GM23338 (cell line): ENCODE measurements around the gene DNAI7. TPM values are rescaled to one million over a fixed set of nuclear protein-coding genes. Genes with fewer than 3 reads are reported as not detected.

Experiments used
- ATAC-seq: fragments of 200-7000 bp; cut with Tn5 transposase; 3 replicates; pipeline ENCODE4 v1.9.1; 2020
- DNase-seq: peaks from one replicate; pipeline ENCODE4 v3.0.0-alpha.2; 2015; ENCODE audit warnings: low spot score
- H2AFZ ChIP-seq: fragments of 200-600 bp; sonication (generic); 2 replicates; pipeline ENCODE4 v1.8.0; 2016; ENCODE audit warnings: antibody characterized with exemption, mild to moderate bottlenecking, moderate library complexity
- H3F3A ChIP-seq: fragments of 200-600 bp; sonication (generic); replicated peaks from 2 replicates; pipeline ENCODE4 v1.8.0; 2017; ENCODE audit warnings: antibody characterized with exemption, mixed run types, low read depth
- H3K27ac ChIP-seq: fragments of 200-600 bp; sonication (generic); 2 replicates; pipeline ENCODE4 v1.6.1; 2016; ENCODE audit warnings: low read depth
- H3K27me3 ChIP-seq: fragments of 200-600 bp; sonication (generic); 2 replicates; pipeline ENCODE4 v1.8.0; 2016; ENCODE audit warnings: mild to moderate bottlenecking, mixed run types, moderate library complexity; ENCODE audit not compliant: insufficient read depth
- H3K36me3 ChIP-seq: fragments of 200-600 bp; sonication (generic); 2 replicates; pipeline ENCODE4 v1.8.0; 2016; ENCODE audit warnings: mild to moderate bottlenecking; ENCODE audit not compliant: insufficient read depth
- H3K4me1 ChIP-seq: fragments of 200-600 bp; sonication (generic); 2 replicates; pipeline ENCODE4 v1.8.0; 2016; ENCODE audit warnings: mild to moderate bottlenecking, moderate library complexity; ENCODE audit not compliant: insufficient read depth
- H3K4me2 ChIP-seq: fragments of 200-600 bp; sonication (generic); 2 replicates; pipeline ENCODE4 v1.7.1; 2017; ENCODE audit warnings: mixed run types
- H3K4me3 ChIP-seq: fragments of 200-600 bp; sonication (generic); 2 replicates; pipeline ENCODE4 v1.6.1; 2016; ENCODE audit warnings: mixed run types
- H3K79me2 ChIP-seq: fragments of 200-600 bp; sonication (generic); replicated peaks from 2 replicates; pipeline ENCODE4 v1.8.0; 2017; ENCODE audit warnings: mild to moderate bottlenecking; ENCODE audit not compliant: insufficient read depth
- H3K9me2 ChIP-seq: fragments of 200-600 bp; sonication (generic); 2 replicates; pipeline ENCODE4 v1.8.0; 2017; ENCODE audit not compliant: insufficient read depth
- H4K20me1 ChIP-seq: fragments of 200-600 bp; sonication (generic); replicated peaks from 2 replicates; pipeline ENCODE4 v1.8.0; 2017; ENCODE audit warnings: mild to moderate bottlenecking; ENCODE audit not compliant: insufficient read depth
- H3K27ac Mint-ChIP-seq: 2 replicates; pipeline ENCODE4 v1.8.0; 2020; ENCODE audit warnings: inconsistent platforms, mild to moderate bottlenecking, moderate library complexity, mixed read lengths
- H3K27me3 Mint-ChIP-seq: 3 replicates; pipeline ENCODE4 v1.8.0; 2022; ENCODE audit warnings: low read depth, mild to moderate bottlenecking, moderate library complexity, mixed read lengths, inconsistent platforms; ENCODE audit not compliant: insufficient read depth, poor library complexity
- H3K36me3 Mint-ChIP-seq: 3 replicates; pipeline ENCODE4 v1.8.0; 2021; ENCODE audit warnings: low read depth, mild to moderate bottlenecking, inconsistent platforms, moderate library complexity, mixed read lengths
- H3K4me1 Mint-ChIP-seq: 3 replicates; pipeline ENCODE4 v1.8.0; 2020; ENCODE audit warnings: mild to moderate bottlenecking, inconsistent platforms, mixed read lengths
- H3K4me3 Mint-ChIP-seq: 3 replicates; pipeline ENCODE4 v1.8.0; 2021; ENCODE audit warnings: moderate library complexity, mild to moderate bottlenecking, inconsistent platforms, mixed read lengths
- H3K9me3 Mint-ChIP-seq: 3 replicates; pipeline ENCODE4 v1.8.0; 2020; ENCODE audit warnings: moderate library complexity, mild to moderate bottlenecking, inconsistent platforms, mixed read lengths
- CREB1 ChIP-seq: fragments of 250-450 bp; sonication (Bioruptor Pico); IDR thresholded peaks from 2 replicates; pipeline ENCODE4 v1.5.0; 2020; ENCODE audit warnings: low read depth, mild to moderate bottlenecking, moderate library complexity
- CTCF ChIP-seq, 2 experiments: fragments of 200-600 bp in 1 of 2; sonication (generic) in 1 of 2; conservative IDR thresholded peaks; 2 replicates each; pipeline versions ENCODE4 v1.5.1 to v1.6.1; 2016 to 2017; ENCODE audit warnings: antibody characterized with exemption in 2 of 2, low read depth in 2 of 2, mild to moderate bottlenecking in 2 of 2, moderate library complexity in 1 of 2
- EZH2 ChIP-seq: fragments of 200-600 bp; sonication (generic); IDR thresholded peaks from one replicate; pipeline ENCODE4 v1.8.0; 2017; ENCODE audit warnings: antibody characterized with exemption, mild to moderate bottlenecking, low read depth; ENCODE audit not compliant: unreplicated experiment
- EZH2phosphoT487 ChIP-seq: fragments of 200-600 bp; sonication (generic); IDR thresholded peaks from one replicate; pipeline ENCODE4 v1.8.1; 2018; ENCODE audit warnings: antibody characterized with exemption; ENCODE audit not compliant: unreplicated experiment
- JUNB ChIP-seq: IDR thresholded peaks from one replicate; pipeline ENCODE4 v1.6.1; 2016; ENCODE audit warnings: antibody characterized with exemption; ENCODE audit not compliant: unreplicated experiment
- NANOG ChIP-seq: IDR thresholded peaks from 2 replicates; pipeline ENCODE4 v1.6.1; 2016; ENCODE audit warnings: antibody characterized with exemption, borderline replicate concordance
- POLR2AphosphoS5 ChIP-seq: IDR thresholded peaks from 2 replicates; pipeline ENCODE4 v1.6.1; 2016; ENCODE audit warnings: antibody characterized with exemption, low read depth
- REST ChIP-seq: IDR thresholded peaks from one replicate; pipeline ENCODE4 v1.6.1; 2018; ENCODE audit warnings: antibody characterized with exemption; ENCODE audit not compliant: unreplicated experiment
- STAT1 ChIP-seq: IDR thresholded peaks from one replicate; pipeline ENCODE4 v1.6.1; 2016; ENCODE audit warnings: antibody characterized with exemption; ENCODE audit not compliant: unreplicated experiment
- ZNF114 ChIP-seq: fragments of 250-450 bp; sonication (Bioruptor Pico); IDR thresholded peaks from 2 replicates; pipeline ENCODE4 v1.5.0; 2020; ENCODE audit warnings: mild to moderate bottlenecking, moderate library complexity
- ZNF331 ChIP-seq: fragments of 250-450 bp; sonication (Bioruptor Pico); IDR thresholded peaks from 2 replicates; pipeline ENCODE4 v1.5.0; 2020; ENCODE audit warnings: low read depth, mild to moderate bottlenecking, moderate library complexity
- ZNF462 ChIP-seq: fragments of 250-450 bp; sonication (Bioruptor Pico); IDR thresholded peaks from 2 replicates; pipeline ENCODE4 v1.5.0; 2020; ENCODE audit warnings: mild to moderate bottlenecking, moderate library complexity
- polyA plus RNA-seq: library from polyadenylated mRNA; unstranded; fragments of >200 nt; fragmentation: Nextera tagmentation; extraction: Ambion mirVana; gene quantifications from 2 replicates; pipeline ENCODE4 v1.2.1, GENCODE V29; 2016
- total RNA-seq: library from RNA; depleted of rRNA; stranded (reverse); fragments of >200 nt; shearing (Covaris generic); gene quantifications from 2 replicates; pipeline ENCODE4 v1.2.3, GENCODE V29; 2014

The DNAI7 gene
- total and polyA plus RNA-seq, 2 experiments from 2014 or later, result 0.08 TPM; not detected in 1

GRCh38 chr12:25087596-25087995 lies 107.4 kb downstream of the DNAI7 start:
- Histone ChIP-seq H3K27me3 (no peaks in the 10 kb centered on the region), H3K4me2 (no peak overlapping the region), H3F3A (no peaks in the 10 kb centered on the region), H4K20me1 (no peaks in the 10 kb centered on the region), H3K27ac (no peak overlapping the region), H3K79me2 (no peaks in the 10 kb centered on the region), H3K9me2 (no peaks in the 10 kb centered on the region), H3K4me3 (no peak overlapping the region), H3K36me3 (no peaks in the 10 kb centered on the region), H2AFZ (0 out of 2 replicates have a peak overlapping the region, but pooled peaks have one; percentile 56), H3K4me1 (peaks cover 7% of the 10 kb centered on the region; the same call in 1 of the 2 replicates)
- H3K9me3 Mint-ChIP-seq, result no peaks in the 10 kb centered on the region
- no peaks in the 10 kb centered on the region for H3K36me3 Mint-ChIP-seq
- H3K4me3 Mint-ChIP-seq, result no peak overlapping the region
- ATAC-seq, result no peak
- TF ChIP-seq EZH2 (no peak), ZNF331 (CRISPR knock-in tag) (no peak), REST (no peak), ZNF114 (no peak), JUNB (no peak), NANOG (no peak), ZNF462 (CRISPR knock-in tag) (no peak), POLR2AphosphoS5 (no peak), STAT1 (no peak), CREB1 (CRISPR knock-in tag) (no peak), CTCF (conservative IDR thresholded peaks at IDR 0.05; ENCODE audit: low read depth in 2 of 2) (no peak), EZH2phosphoT487 (no peak)
- H3K27me3 Mint-ChIP-seq, result no peaks in the 10 kb centered on the region
- H3K4me1 Mint-ChIP-seq, result peaks cover 2% of the 10 kb centered on the region; the same call in 1 of the 3 replicates
- no peak overlapping the region; the same call in 1 of the 2 replicates for H3K27ac Mint-ChIP-seq
- DNase-seq, result peak; percentile 18
